HepG2 (cell line): ENCODE data around the gene PAK6. TPM values are rescaled to one million over a fixed set of nuclear protein-coding genes. Genes with fewer than 3 reads are reported as not detected.

ENCODE experiments used
- ATAC-seq: fragments of 200-7000 bp; cut with Tn5 transposase; 3 replicates; pipeline ENCODE4 v1.9.1; 2020; ENCODE audit warnings: mild to moderate bottlenecking, moderate library complexity
- BruUV-seq: library from RNA; stranded (reverse); fragments of 400-500 nt; replicated peaks from 2 replicates; lab custom pipeline; 2021; lab: Mats Ljungman, UMichigan
- CTCF ChIA-PET: fragments of 300-600 bp; formaldehyde crosslinking; extraction: SDS; loops from one replicate; lab custom pipeline; 2021; ENCODE audit warnings: low total read pairs, inconsistent platforms, low intra/inter-chr PET ratio; lab: Yijun Ruan, JAX
- POLR2A ChIA-PET: fragments of 350-600 bp; sonication (Branson Sonifier 250); formaldehyde crosslinking; loops from one replicate; lab custom pipeline; 2020; ENCODE audit warnings: antibody characterized with exemption, inconsistent platforms; lab: Yijun Ruan, JAX
- DNase-seq: peaks from one replicate; pipeline ENCODE4 v3.0.0-alpha.2; 2015; ENCODE audit warnings: low spot score
- FAIRE-seq: peaks from 3 replicates; lab custom pipeline; 2011; peaks lifted over from hg19 to GRCh38; lab: Jason Lieb, UNC
- H2AFZ ChIP-seq: one replicate; pipeline ENCODE4 v1.6.1; 2011; ENCODE audit warnings: low read length, inconsistent platforms
- H3K27ac ChIP-seq: fragments of 300-600 bp; 3 replicates; pipeline ENCODE4 v1.8.0; 2011; ENCODE audit warnings: mixed run types, mild to moderate bottlenecking, mixed read lengths, low read length, inconsistent platforms; ENCODE audit not compliant: insufficient read depth; ENCODE audit errors: extremely low read length
- H3K27me3 ChIP-seq, 2 experiments: fragments of 200-600 bp in 1 of 2; 2 replicates in 1 of 2; 3 replicates in 1 of 2; pipeline versions ENCODE4 v1.6.0 to v1.8.0; 2011; ENCODE audit warnings: low read length in 2 of 2, mild to moderate bottlenecking in 2 of 2, moderate library complexity in 2 of 2, inconsistent platforms in 1 of 2; ENCODE audit not compliant: insufficient read depth in 2 of 2, control insufficient read depth in 1 of 2
- H3K36me3 ChIP-seq, 2 experiments: fragments of 200-600 bp in 1 of 2; replicated peaks in 1 of 2; 2 replicates in 1 of 2; 3 replicates in 1 of 2; pipeline versions ENCODE4 v1.5.1 to v1.8.0; 2011; ENCODE audit warnings: low read length in 2 of 2, inconsistent platforms in 1 of 2; ENCODE audit not compliant: insufficient read depth in 2 of 2, control insufficient read depth in 1 of 2
- H3K4me1 ChIP-seq: 2 replicates; pipeline ENCODE4 v1.5.1; 2012; ENCODE audit warnings: low read length, inconsistent platforms; ENCODE audit not compliant: insufficient read depth
- H3K4me2 ChIP-seq: 2 replicates; pipeline ENCODE4 v1.6.0; 2011; ENCODE audit warnings: low read depth, low read length, inconsistent platforms
- H3K4me3 ChIP-seq, 3 experiments: fragments of 200-600 bp in 1 of 3; sonication (generic), shearing (Covaris generic) in 1 of 3; replicated peaks in 1 of 3; 2 replicates each; pipeline ENCODE4 v1.5.1; 2011 to 2016; ENCODE audit warnings: low read length in 3 of 3, inconsistent platforms in 2 of 3, low read depth in 2 of 3, mild to moderate bottlenecking in 2 of 3, control low read depth in 1 of 3, mixed read lengths in 1 of 3; ENCODE audit not compliant: insufficient read depth in 1 of 3
- H3K79me2 ChIP-seq: one replicate; pipeline ENCODE4 v1.6.1; 2011; ENCODE audit warnings: low read length, inconsistent platforms; ENCODE audit not compliant: insufficient read depth
- H3K9ac ChIP-seq: 2 replicates; pipeline ENCODE4 v1.6.0; 2011; ENCODE audit warnings: mild to moderate bottlenecking, low read depth, low read length, inconsistent platforms; ENCODE audit not compliant: insufficient read depth
- H3K9me3 ChIP-seq: 2 replicates; pipeline ENCODE4 v1.5.1; 2012; ENCODE audit warnings: mild to moderate bottlenecking, low read length
- H4K20me1 ChIP-seq: 2 replicates; pipeline ENCODE4 v1.6.0; 2011; ENCODE audit warnings: inconsistent platforms, mild to moderate bottlenecking, low read length, moderate library complexity; ENCODE audit not compliant: insufficient read depth
- CTCF ChIP-seq: sonication (generic); formaldehyde crosslinking; IDR thresholded peaks from 2 replicates; pipeline ENCODE4 v1.5.0; 2020; ENCODE audit warnings: mild to moderate bottlenecking, missing genetic modification reagents, moderate library complexity
- MLX ChIP-seq: IDR thresholded peaks from 2 replicates; pipeline ENCODE4 v1.6.1; 2016
- SATB2 ChIP-seq: sonication (generic); formaldehyde crosslinking; IDR thresholded peaks from 2 replicates; pipeline ENCODE4 v1.5.0; 2020; ENCODE audit warnings: missing genetic modification reagents
- SCMH1 ChIP-seq: sonication (generic); formaldehyde crosslinking; IDR thresholded peaks from 2 replicates; pipeline ENCODE4 v1.9.0; 2021; ENCODE audit warnings: missing genetic modification reagents, mild to moderate bottlenecking, borderline replicate concordance
- TFDP2 ChIP-seq: sonication (generic); formaldehyde crosslinking; IDR thresholded peaks from 2 replicates; pipeline ENCODE4 v1.4.0; 2020; ENCODE audit warnings: missing genetic modification reagents
- THYN1 ChIP-seq: sonication (generic); formaldehyde crosslinking; IDR thresholded peaks from 2 replicates; pipeline ENCODE4 v1.8.1; 2023; ENCODE audit warnings: low read depth, mild to moderate bottlenecking, moderate library complexity, missing genetic modification reagents, borderline replicate concordance
- TIGD3 ChIP-seq: sonication (generic); formaldehyde crosslinking; IDR thresholded peaks from 2 replicates; pipeline ENCODE4 v1.5.1; 2020; ENCODE audit warnings: mild to moderate bottlenecking, missing genetic modification reagents, borderline replicate concordance
- ZMAT5 ChIP-seq: sonication (generic); formaldehyde crosslinking; IDR thresholded peaks from 2 replicates; pipeline ENCODE4 v1.5.0; 2020; ENCODE audit warnings: mild to moderate bottlenecking, low read depth, missing genetic modification reagents, borderline replicate concordance
- ZNF501 ChIP-seq: sonication (generic); formaldehyde crosslinking; IDR thresholded peaks from 2 replicates; pipeline ENCODE4 v1.5.1; 2020; ENCODE audit warnings: mild to moderate bottlenecking, moderate library complexity, missing genetic modification reagents
- ZNF609 ChIP-seq: sonication (generic); formaldehyde crosslinking; IDR thresholded peaks from 2 replicates; pipeline ENCODE4 v1.4.0; 2020; ENCODE audit warnings: mild to moderate bottlenecking, missing genetic modification reagents, borderline replicate concordance
- WGBS: methylation state at CpG from one replicate; pipeline ENCODE4 v1.1.6; 2017; ENCODE audit warnings: low lambda C conversion rate; 5-methylcytosine and 5-hydroxymethylcytosine counted together
- in situ Hi-C: cut with HindIII; loops from 2 replicates; pipeline ENCODE4 v1.10.0; 2017; ENCODE audit warnings: low pct_unique_long_range_greater_than_20kb; ENCODE audit not compliant: extremely low pct_ligation_motif_present
- intact Hi-C: fragments of 100-400 bp; cut with micrococcal nuclease; formaldehyde crosslinking; loops from one replicate; pipeline ENCODE4 v1.10.0; 2022; ENCODE audit not compliant: unreplicated experiment
- polyA plus RNA-seq, 8 experiments: library from polyadenylated mRNA; depleted of rRNA in 3 of 8; stranded (reverse) in 7 of 8; unstranded in 1 of 8; fragments of >200 nt; fragmentation: Illumina TruSeq in 4 of 8; extraction: Trizol in 4 of 8; gene quantifications; 2 replicates each; pipeline versions ENCODE4 v1.2.1 to v1.2.3, GENCODE V29; 2011 to 2016; ENCODE audit warnings: low read depth in 4 of 8, missing spikeins in 1 of 8, mixed read lengths in 1 of 8; ENCODE audit not compliant: insufficient read depth in 1 of 8
- total RNA-seq, 5 experiments: library from RNA; depleted of rRNA; stranded (reverse); fragments of >200 nt; fragmentation: Illumina TruSeq; extraction: Trizol; gene quantifications; 2 replicates each; pipeline ENCODE4 v1.2.3, GENCODE V29; 2016; ENCODE audit warnings: low read depth in 1 of 5

PAK6 gene
- total and polyA plus RNA-seq, 2 of the 13 experiments (the other 11 are each of a cell fraction or from before 2014, with no cell fraction given): 0.07 TPM; not detected in 1

GRCh38 chr15:40267670-40268069 lies 28.8 kb downstream of the PAK6 start (continued):
- no peak for TF ChIP-seq MLX
- TF ChIP-seq ZMAT5: no peak
- TF ChIP-seq TFDP2 (CRISPR knock-in tag): no peak
- TF ChIP-seq, all 625 proteins: peak for 0

GRCh38 chr15:40269604-40270003 lies 30.7 kb downstream of the PAK6 start:
- H3K27ac ChIP-seq: no peak overlapping the region
- H3K36me3 ChIP-seq: no peaks in the 10 kb centered on the region
- in situ Hi-C loops (loop anchor here (5.0 kb wide), 2 partner anchors 52 to 222 kb away; no protein-coding TSS in a partner anchor), intact Hi-C loops (loop anchor here (10.0 kb wide), 1 partner anchor 165 kb away; the partner anchor contains the start of gene BMF)
- H4K20me1 ChIP-seq: no peaks in the 10 kb centered on the region
- no TSS peak for BruUV-seq
- FAIRE-seq (no peak), ATAC-seq (no peak), DNase-seq (no peak)
- POLR2A ChIA-PET: no interaction called here
- no peak overlapping the region for H2AFZ ChIP-seq
- 33% methylated on average over 1 of the region's 4 CpGs for WGBS
- H3K79me2 ChIP-seq: no peaks in the 10 kb centered on the region
- peaks cover 27% of the 10 kb centered on the region for H3K4me1 ChIP-seq
- H3K4me3 ChIP-seq: no peak overlapping the region
- TF ChIP-seq SATB2 (CRISPR knock-in tag): no peak
- no peak for TF ChIP-seq ZNF501 (CRISPR knock-in tag)
- TF ChIP-seq SCMH1 (CRISPR knock-in tag): no peak
- TF ChIP-seq TIGD3 (CRISPR knock-in tag): no peak
- no peak for TF ChIP-seq ZNF609
- no peak for TF ChIP-seq THYN1
- TF ChIP-seq CTCF (CRISPR knock-in tag): no peak
- H3K4me2 ChIP-seq: no peak overlapping the region
- H3K9me3 ChIP-seq: no peaks in the 10 kb centered on the region
- CTCF ChIA-PET: no interaction called here
- no peak overlapping the region for H3K9ac ChIP-seq
- peaks cover 8 to 53% of the 10 kb centered on the region in 2 experiments; a peak in 4 of 5 replicates for H3K27me3 ChIP-seq
